Endothelial cell of umbilical vein (primary cell): ENCODE data around the gene TGFA. TPM values are rescaled to one million over a fixed set of nuclear protein-coding genes. Genes with fewer than 3 reads are reported as not detected.

Experiments
- BruUV-seq: library from RNA; stranded (reverse); fragments of 400-500 nt; replicated peaks from 2 replicates; lab custom pipeline; 2021; lab: Mats Ljungman, UMichigan
- CTCF ChIA-PET: fragments of 300-600, 350-600 bp; sonication (Branson Sonifier 250); formaldehyde crosslinking; loops from one replicate; lab custom pipeline; 2021; ENCODE audit warnings: antibody characterized with exemption, inconsistent platforms; lab: Charles Lee
- POLR2A ChIA-PET: fragments of 300-600, 350-600 bp; sonication (Branson Sonifier 250); formaldehyde crosslinking; loops from one replicate; lab custom pipeline; 2021; ENCODE audit warnings: antibody characterized with exemption, inconsistent platforms; lab: Charles Lee
- DNase-seq: peaks from one replicate; pipeline ENCODE4 v3.0.0-alpha.2; 2011; ENCODE audit warnings: low read depth, low spot score
- FAIRE-seq: peaks from 2 replicates; lab custom pipeline; 2011; peaks lifted over from hg19 to GRCh38; lab: Jason Lieb, UNC
- H2AFZ ChIP-seq: 2 replicates; pipeline ENCODE4 v1.6.0; 2012; ENCODE audit warnings: low read depth, low read length, control low read depth, inconsistent platforms
- H3K27ac ChIP-seq: 2 replicates; pipeline ENCODE4 v1.5.1; 2011; ENCODE audit warnings: low read depth, mild to moderate bottlenecking, control low read depth, low read length, moderate library complexity; ENCODE audit not compliant: insufficient read depth
- H3K27me3 ChIP-seq, 2 experiments: 2 replicates each; pipeline versions ENCODE4 v1.6.0 to v1.6.1; 2011; ENCODE audit warnings: low read length in 2 of 2, mixed read lengths in 1 of 2; ENCODE audit not compliant: control insufficient read depth in 2 of 2, insufficient read depth in 2 of 2
- H3K36me3 ChIP-seq, 2 experiments: 2 replicates in 1 of 2; 3 replicates in 1 of 2; pipeline ENCODE4 v1.5.1; 2011; ENCODE audit warnings: low read length in 2 of 2, mild to moderate bottlenecking in 1 of 2, moderate library complexity in 1 of 2; ENCODE audit not compliant: control insufficient read depth in 2 of 2, insufficient read depth in 2 of 2; ENCODE audit errors: extremely low read depth in 1 of 2
- H3K4me1 ChIP-seq: 3 replicates; pipeline ENCODE4 v1.5.1; 2011; ENCODE audit warnings: mild to moderate bottlenecking, low read length; ENCODE audit not compliant: control insufficient read depth, insufficient read depth; ENCODE audit errors: extremely low read depth
- H3K4me2 ChIP-seq: 2 replicates; pipeline ENCODE4 v1.6.1; 2011; ENCODE audit warnings: low read length, control low read depth, mixed read lengths; ENCODE audit not compliant: insufficient read depth
- H3K4me3 ChIP-seq, 3 experiments: fragments of 200-600 bp in 1 of 3; sonication (generic), shearing (Covaris generic) in 1 of 3; replicated peaks in 1 of 3; 2 replicates each; pipeline ENCODE4 v1.5.1; 2011 to 2016; ENCODE audit warnings: control low read depth in 3 of 3, low read length in 3 of 3, mild to moderate bottlenecking in 2 of 3, inconsistent platforms in 1 of 3, low read depth in 1 of 3, moderate library complexity in 1 of 3; ENCODE audit not compliant: insufficient read depth in 1 of 3
- H3K79me2 ChIP-seq: 2 replicates; pipeline ENCODE4 v1.6.0; 2012; ENCODE audit warnings: low read length, inconsistent platforms; ENCODE audit not compliant: control insufficient read depth, insufficient read depth
- H3K9ac ChIP-seq: replicated peaks from 2 replicates; pipeline ENCODE3; 2011; ENCODE audit warnings: low read length, control low read depth; ENCODE audit not compliant: insufficient read depth; ENCODE audit errors: extremely low read depth
- H3K9me1 ChIP-seq: replicated peaks from 3 replicates; pipeline ENCODE4 v1.6.0; 2011; ENCODE audit warnings: mild to moderate bottlenecking, low read length; ENCODE audit not compliant: control insufficient read depth, insufficient read depth; ENCODE audit errors: extremely low read depth
- H3K9me3 ChIP-seq: replicated peaks from 2 replicates; pipeline ENCODE4 v1.5.1; 2012; ENCODE audit warnings: low read length, inconsistent platforms; ENCODE audit not compliant: control insufficient read depth, insufficient read depth
- H4K20me1 ChIP-seq: replicated peaks from 2 replicates; pipeline ENCODE3; 2011; ENCODE audit warnings: mild to moderate bottlenecking, low read length; ENCODE audit not compliant: control insufficient read depth, insufficient read depth; ENCODE audit errors: extremely low read depth
- EZH2 ChIP-seq: IDR thresholded peaks from 2 replicates; pipeline ENCODE4 v1.6.1; 2012; ENCODE audit warnings: borderline replicate concordance, low read depth, mild to moderate bottlenecking, moderate library complexity, low read length, inconsistent platforms; ENCODE audit not compliant: severe bottlenecking
- FOS ChIP-seq: IDR thresholded peaks from 2 replicates; pipeline ENCODE4 v1.6.1; 2011; ENCODE audit warnings: mild to moderate bottlenecking, low read length, moderate library complexity, borderline replicate concordance; ENCODE audit not compliant: insufficient read depth
- GATA2 ChIP-seq: IDR thresholded peaks from 2 replicates; pipeline ENCODE4 v1.7.0; 2011; ENCODE audit warnings: low read depth, mild to moderate bottlenecking, moderate library complexity, mixed read lengths, low read length; ENCODE audit not compliant: insufficient read length, insufficient read depth
- JUN ChIP-seq: IDR thresholded peaks from 2 replicates; pipeline ENCODE4 v1.6.1; 2011; ENCODE audit warnings: borderline replicate concordance, low read depth; ENCODE audit not compliant: insufficient read length, insufficient read depth
- MYC ChIP-seq: IDR thresholded peaks from one replicate; pipeline ENCODE4 v1.6.1; 2011; ENCODE audit warnings: mild to moderate bottlenecking, low read depth, low read length
- POLR2A ChIP-seq: IDR thresholded peaks from 2 replicates; pipeline ENCODE4 v1.6.1; 2012; ENCODE audit warnings: low read depth, mild to moderate bottlenecking, control low read depth, low read length
- POLR2AphosphoS5 ChIP-seq: IDR thresholded peaks from 2 replicates; pipeline ENCODE4 v1.6.1; 2012; ENCODE audit warnings: low read depth, mild to moderate bottlenecking, control low read depth, low read length, moderate library complexity; ENCODE audit not compliant: insufficient read depth
- dilution Hi-C: fragments of 300-500 bp; cut with MboI; formaldehyde crosslinking; loops from one replicate; pipeline ENCODE4 v1.15.0; 2019; ENCODE audit warnings: low sequenced_read_pairs; ENCODE audit not compliant: extremely low pct_ligation_motif_present
- intact Hi-C: fragments of 100-400 bp; cut with micrococcal nuclease; formaldehyde crosslinking; loops from one replicate; pipeline ENCODE4 v1.10.0; 2022
- polyA plus RNA-seq, 4 experiments: library from polyadenylated mRNA; depleted of rRNA in 3 of 4; stranded (reverse) in 3 of 4; unstranded in 1 of 4; fragments of >200 nt; gene quantifications; 2 replicates each; pipeline versions ENCODE4 v1.2.1 to v1.2.3, GENCODE V29; 2011 to 2012; ENCODE audit warnings: missing spikeins in 1 of 4
- total RNA-seq: library from RNA; stranded (reverse); gene quantifications from 2 replicates; pipeline ENCODE4 v1.2.3, GENCODE V29; 2021
- TF ChIP-seq, protein P1 (sequence below), 2 donors: IDR thresholded peaks; 1 replicate in 1 of 2; 2 replicates in 1 of 2; pipeline ENCODE4 v1.5.1; 2011; ENCODE audit warnings: low read length in 2 of 2, mild to moderate bottlenecking in 2 of 2, moderate library complexity in 2 of 2, control low read depth in 1 of 2, inconsistent platforms in 1 of 2, low read depth in 1 of 2; ENCODE audit not compliant: insufficient read depth in 1 of 2; ENCODE audit errors: extremely low read depth in 1 of 2
- TF ChIP-seq, protein P2 (sequence below): IDR thresholded peaks from 2 replicates; pipeline ENCODE4 v1.6.1; 2011; ENCODE audit not compliant: insufficient read depth, insufficient read length

Gene TGFA
- total and polyA plus RNA-seq, 2 donors (not counting 3 experiments of a cell fraction or from before 2014, with no cell fraction given): 0.22 to 0.32 TPM

DNA sequence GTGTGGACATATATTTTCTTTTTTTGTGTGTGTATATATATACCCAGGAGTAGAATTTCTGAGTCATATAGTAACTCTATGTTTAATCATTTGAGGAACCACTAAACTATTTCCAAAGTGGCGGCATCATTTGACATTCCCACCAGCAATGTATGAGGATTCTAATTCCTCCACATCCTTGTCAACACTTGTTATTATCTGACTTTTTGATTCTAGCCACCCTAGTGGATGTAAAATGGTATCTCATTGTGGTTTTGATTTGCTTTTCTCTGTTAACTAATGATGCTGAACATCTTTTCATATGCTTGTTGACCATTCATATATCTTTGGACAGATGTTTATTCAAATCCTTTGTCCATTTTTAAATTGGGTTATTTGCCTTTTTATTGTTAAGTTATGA lies 120.3 kb downstream of the TGFA start:
- FAIRE-seq (no peak), DNase-seq (no peak)
- Histone ChIP-seq H3K4me2 (no peak overlapping the region), H3K9me3 (no peaks in the 10 kb centered on the region), H3K9ac (no peak overlapping the region), H3K4me1 (no peaks in the 10 kb centered on the region), H3K27me3 (peaks cover 2 to 17% of the 10 kb centered on the region in 2 experiments), H3K79me2 (no peaks in the 10 kb centered on the region), H3K27ac (no peak overlapping the region), H2AFZ (no peak overlapping the region), H4K20me1 (no peaks in the 10 kb centered on the region), H3K4me3 (no peak overlapping the region), H3K9me1 (no peaks in the 10 kb centered on the region), H3K36me3 (no peaks in the 10 kb centered on the region)
- dilution Hi-C loops: no loop called here
- ChIA-PET CTCF (interaction anchor here (1.2 kb wide), 1 partner anchor 184 kb away, joined by 3 read pairs; no protein-coding TSS in a partner anchor), POLR2A (no interaction called here)
- BruUV-seq: no TSS peak
- intact Hi-C loops: no loop called here
- no peak for TF ChIP-seq EZH2
- no peak for TF ChIP-seq POLR2A
- no peak for TF ChIP-seq MYC
- no peak for TF ChIP-seq JUN
- TF ChIP-seq GATA2: no peak
- no peak for TF ChIP-seq FOS
- TF ChIP-seq, protein P1, sequence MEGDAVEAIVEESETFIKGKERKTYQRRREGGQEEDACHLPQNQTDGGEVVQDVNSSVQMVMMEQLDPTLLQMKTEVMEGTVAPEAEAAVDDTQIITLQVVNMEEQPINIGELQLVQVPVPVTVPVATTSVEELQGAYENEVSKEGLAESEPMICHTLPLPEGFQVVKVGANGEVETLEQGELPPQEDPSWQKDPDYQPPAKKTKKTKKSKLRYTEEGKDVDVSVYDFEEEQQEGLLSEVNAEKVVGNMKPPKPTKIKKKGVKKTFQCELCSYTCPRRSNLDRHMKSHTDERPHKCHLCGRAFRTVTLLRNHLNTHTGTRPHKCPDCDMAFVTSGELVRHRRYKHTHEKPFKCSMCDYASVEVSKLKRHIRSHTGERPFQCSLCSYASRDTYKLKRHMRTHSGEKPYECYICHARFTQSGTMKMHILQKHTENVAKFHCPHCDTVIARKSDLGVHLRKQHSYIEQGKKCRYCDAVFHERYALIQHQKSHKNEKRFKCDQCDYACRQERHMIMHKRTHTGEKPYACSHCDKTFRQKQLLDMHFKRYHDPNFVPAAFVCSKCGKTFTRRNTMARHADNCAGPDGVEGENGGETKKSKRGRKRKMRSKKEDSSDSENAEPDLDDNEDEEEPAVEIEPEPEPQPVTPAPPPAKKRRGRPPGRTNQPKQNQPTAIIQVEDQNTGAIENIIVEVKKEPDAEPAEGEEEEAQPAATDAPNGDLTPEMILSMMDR (IDR thresholded peaks at IDR 0.05; ENCODE audit: extremely low read depth in 1 of 2, insufficient read depth in 1 of 2, low read depth in 1 of 2, low read length in 2 of 2): no peak
- TF ChIP-seq, protein P2, sequence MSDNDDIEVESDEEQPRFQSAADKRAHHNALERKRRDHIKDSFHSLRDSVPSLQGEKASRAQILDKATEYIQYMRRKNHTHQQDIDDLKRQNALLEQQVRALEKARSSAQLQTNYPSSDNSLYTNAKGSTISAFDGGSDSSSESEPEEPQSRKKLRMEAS: no peak
- no peak for TF ChIP-seq POLR2AphosphoS5
